Fibroblast of skin of scalp (primary cell): Measurements from ENCODE around the gene ISOC2.
"Not testable (repeated sequence)": the region's sequence is repeated elsewhere in the genome, so short reads cannot be mapped to it uniquely, and the experiment has no call there.

Experiments used
- DNase-seq: peaks from one replicate; pipeline ENCODE4 v3.0.0-alpha.2; 2013

Gene ISOC2

GRCh38 chr19:55457683-55458457 lies 3.6 kb downstream of the ISOC2 start:
- DNase-seq = no peak

GRCh38 chr19:55456347-55456746 lies 5.1 kb downstream of the ISOC2 start:
- DNase-seq = no peak

- no peak for DNase-seq
Measured at GRCh38 chr19:55455576-55456235, 5.7 kb downstream of the ISOC2 start.

- peak; percentile 30 for DNase-seq
Measured at GRCh38 chr19:55454787-55455243, 6.6 kb downstream of the ISOC2 start.

- DNase-seq = no peak
Measured at GRCh38 chr19:55453511-55454260, 7.8 kb downstream of the ISOC2 start.

- peak; percentile 82 for DNase-seq
Measured at GRCh38 chr19:55452749-55453346, 8.6 kb downstream of the ISOC2 start.

GRCh38 chr19:55451965-55452748 lies 9.3 kb downstream of the ISOC2 start:
- DNase-seq = no peak

GRCh38 chr19:55451163-55451964 lies 10.1 kb downstream of the ISOC2 start:
- DNase-seq = no peak

GRCh38 chr19:55449469-55449868 lies 12.0 kb downstream of the ISOC2 start:
- DNase-seq = no peak

- DNase-seq = not testable (repeated sequence)
Measured at GRCh38 chr19:55448175-55448490, 13.3 kb downstream of the ISOC2 start.

- DNase-seq = peak; percentile 54
Measured at GRCh38 chr19:55447421-55448174, 13.8 kb downstream of the ISOC2 start.

- no peak for DNase-seq
Measured at GRCh38 chr19:55446060-55446459, 15.4 kb downstream of the ISOC2 start.

GRCh38 chr19:55444646-55445045 lies 16.8 kb downstream of the ISOC2 start:
- no peak for DNase-seq

- no peak for DNase-seq
Measured at GRCh38 chr19:55443824-55444480, 17.5 kb downstream of the ISOC2 start.

GRCh38 chr19:55443045-55443823 lies 18.2 kb downstream of the ISOC2 start, which contains the start of gene SHISA7:
Gene SHISA7 (minus strand): TSS chr19:55443300. CDS start chr19:55442863, 437 bp downstream.
- no peak for DNase-seq

GRCh38 chr19:55442372-55442961 lies 19.0 kb downstream of the ISOC2 start:
- no peak for DNase-seq

GRCh38 chr19:55441692-55442321 lies 19.6 kb downstream of the ISOC2 start:
- DNase-seq = no peak

GRCh38 chr19:55441319-55441691 lies 20.1 kb downstream of the ISOC2 start:
- DNase-seq = no peak
